MCF 10A (cell line): Measurements from ENCODE around the gene MAP7. TPM values are rescaled to one million over a fixed set of nuclear protein-coding genes. Genes with fewer than 3 reads are reported as not detected.
A peak's percentile ranks its signal among the peaks of the same experiment; 100 is the strongest.

Source experiments
- BruUV-seq: library from RNA; stranded (reverse); fragments of 400-500 nt; replicated peaks from 2 replicates; lab custom pipeline; 2021; lab: Mats Ljungman, UMichigan
- CTCF ChIA-PET: fragments of 300-600 bp; sonication (Branson Sonifier 250); formaldehyde crosslinking; extraction: SDS; loops from one replicate; lab custom pipeline; 2021; ENCODE audit warnings: antibody characterized with exemption, inconsistent platforms; lab: Yijun Ruan, JAX
- POLR2A ChIA-PET: fragments of 300-600, 350-650 bp; sonication (Branson Sonifier 250); formaldehyde crosslinking; extraction: SDS; loops from one replicate; lab custom pipeline; 2020; ENCODE audit warnings: antibody characterized with exemption, inconsistent platforms; lab: Yijun Ruan, JAX
- DNase-seq: peaks from one replicate; pipeline ENCODE4 v3.0.0-alpha.2; 2018; ENCODE audit not compliant: unreplicated experiment
- H3K27ac Mint-ChIP-seq: one replicate; pipeline ENCODE4 v1.8.0; 2022; ENCODE audit warnings: mild to moderate bottlenecking, low read depth, mixed read lengths; ENCODE audit not compliant: unreplicated experiment
- H3K27me3 Mint-ChIP-seq: one replicate; pipeline ENCODE4 v1.8.0; 2022; ENCODE audit warnings: mixed read lengths; ENCODE audit not compliant: insufficient read depth, unreplicated experiment
- H3K36me3 Mint-ChIP-seq: one replicate; pipeline ENCODE4 v1.8.0; 2022; ENCODE audit warnings: mild to moderate bottlenecking, moderate library complexity, mixed read lengths; ENCODE audit not compliant: insufficient read depth, unreplicated experiment
- H3K4me1 Mint-ChIP-seq: one replicate; pipeline ENCODE4 v1.8.0; 2022; ENCODE audit warnings: mixed read lengths; ENCODE audit not compliant: insufficient read depth, unreplicated experiment
- H3K4me3 Mint-ChIP-seq: one replicate; pipeline ENCODE4 v1.8.0; 2022; ENCODE audit warnings: mild to moderate bottlenecking, moderate library complexity, mixed read lengths; ENCODE audit not compliant: unreplicated experiment
- H3K9me3 Mint-ChIP-seq: one replicate; pipeline ENCODE4 v1.8.0; 2022; ENCODE audit warnings: mixed read lengths; ENCODE audit not compliant: unreplicated experiment
- CTCF ChIP-seq: fragments of 200-600 bp; IDR thresholded peaks from one replicate; pipeline ENCODE4 v1.8.0; 2022; ENCODE audit warnings: antibody characterized with exemption, mild to moderate bottlenecking; ENCODE audit not compliant: unreplicated experiment
- intact Hi-C: fragments of 100-400 bp; cut with micrococcal nuclease; formaldehyde crosslinking; loops from 2 replicates; pipeline ENCODE4 v1.14.1; 2022
- total RNA-seq: library from RNA; stranded (reverse); gene quantifications from 2 replicates; pipeline ENCODE4 v1.2.3, GENCODE V29; 2022

MAP7 gene
- total RNA-seq, 1 experiment from 2014 or later, result 17.2 TPM

GRCh38 chr6:136420853-136421252 lies 129.4 kb downstream of the MAP7 start:
- ChIA-PET CTCF (interaction anchor here (0.9 kb wide), 1 partner anchor 14 kb away, joined by 3 read pairs; no protein-coding TSS in a partner anchor), POLR2A (interaction anchor here (0.8 to 1.2 kb wide), 2 partner anchors 11 to 16 kb away, joined by 3 to 4 read pairs; no protein-coding TSS in a partner anchor)
- Mint-ChIP-seq H3K27ac (no peak overlapping the region), H3K27me3 (no peaks in the 10 kb centered on the region), H3K9me3 (no peaks in the 10 kb centered on the region), H3K36me3 (no peaks in the 10 kb centered on the region), H3K4me1 (no peaks in the 10 kb centered on the region), H3K4me3 (no peak overlapping the region)
- no peak for DNase-seq
- no peak for TF ChIP-seq CTCF
- intact Hi-C loops, result no loop called here
- BruUV-seq, result no TSS peak

GRCh38 chr6:136415351-136416007 lies 134.7 kb downstream of the MAP7 start:
- POLR2A ChIA-PET, result interaction anchor here (0.6 kb wide), 1 partner anchor 83 kb away, joined by 3 read pairs; no protein-coding TSS in a partner anchor
- CTCF ChIA-PET, result interaction anchor here (0.8 kb wide), 1 partner anchor 135 kb away, joined by 3 read pairs; no protein-coding TSS in a partner anchor
- intact Hi-C loops, result no loop called here
- Mint-ChIP-seq H3K36me3 (peaks cover 11% of the 10 kb centered on the region), H3K4me1 (no peaks in the 10 kb centered on the region), H3K9me3 (no peaks in the 10 kb centered on the region), H3K27me3 (no peaks in the 10 kb centered on the region), H3K27ac (no peak overlapping the region), H3K4me3 (no peak overlapping the region)
- no peak for TF ChIP-seq CTCF
- BruUV-seq, result no TSS peak
- DNase-seq, result peak; percentile 58

GRCh38 chr6:136412410-136412809 lies 137.8 kb downstream of the MAP7 start:
- intact Hi-C loops, result no loop called here
- H3K27me3 Mint-ChIP-seq, result no peaks in the 10 kb centered on the region
- no peaks in the 10 kb centered on the region for H3K9me3 Mint-ChIP-seq
- no peak for TF ChIP-seq CTCF
- no TSS peak for BruUV-seq
- peaks cover 8% of the 10 kb centered on the region for H3K4me1 Mint-ChIP-seq
- ChIA-PET CTCF (no interaction called here), POLR2A (no interaction called here)
- DNase-seq, result no peak
- peaks cover 14% of the 10 kb centered on the region for H3K36me3 Mint-ChIP-seq
- no peak overlapping the region for H3K27ac Mint-ChIP-seq
- H3K4me3 Mint-ChIP-seq, result no peak overlapping the region

GRCh38 chr6:136411453-136412354 lies 138.5 kb downstream of the MAP7 start:
- ChIA-PET POLR2A (interaction anchor here (0.6 to 1.2 kb wide), 2 partner anchors 63 to 79 kb away, joined by 3 read pairs; no protein-coding TSS in a partner anchor), CTCF (no interaction called here)
- TF ChIP-seq CTCF, result no peak
- H3K27ac Mint-ChIP-seq, result no peak overlapping the region
- no peaks in the 10 kb centered on the region for H3K9me3 Mint-ChIP-seq
- DNase-seq, result no peak
- H3K4me3 Mint-ChIP-seq, result no peak overlapping the region
- BruUV-seq, result no TSS peak
- intact Hi-C loops, result no loop called here
- peaks cover 19% of the 10 kb centered on the region for H3K36me3 Mint-ChIP-seq
- H3K4me1 Mint-ChIP-seq, result peaks cover 8% of the 10 kb centered on the region
- no peaks in the 10 kb centered on the region for H3K27me3 Mint-ChIP-seq
